D721Med (cell line): Measurements from ENCODE around the gene ELP1.

Experiments
- DNase-seq: peaks from one replicate; pipeline ENCODE4 v3.0.0; 2011; ENCODE audit warnings: low spot score; ENCODE audit not compliant: insufficient read length
- FAIRE-seq: peaks from 2 replicates; lab custom pipeline; 2011; peaks lifted over from hg19 to GRCh38; lab: Jason Lieb, UNC
- CTCF ChIP-seq: IDR thresholded peaks from 2 replicates; pipeline ENCODE4 v1.5.1; 2012; ENCODE audit warnings: mild to moderate bottlenecking, control low read depth; ENCODE audit not compliant: insufficient read depth; ENCODE audit errors: missing control alignments

Gene ELP1

GRCh38 chr9:108865037-108865436 lies 68.9 kb downstream of the ELP1 start:
- DNase-seq, result no peak
- TF ChIP-seq CTCF, result no peak

GRCh38 chr9:108864446-108864845 lies 69.5 kb downstream of the ELP1 start:
- TF ChIP-seq CTCF, result no peak
- FAIRE-seq, result no peak
- no peak for DNase-seq

More at GRCh38 chr9:108865037-108865436, 68.9 kb downstream of the ELP1 start:
- no peak for FAIRE-seq

- no peak for FAIRE-seq
Measured at GRCh38 chr9:108863891-108864290, 70.0 kb downstream of the ELP1 start.

GRCh38 chr9:108861997-108862396 lies 71.9 kb downstream of the ELP1 start, which contains the start of gene ACTL7A:
Gene ACTL7A, plus strand, starts transcription at chr9:108862266. Its CDS starts 57 bp downstream, at chr9:108862323.
- FAIRE-seq (no peak), DNase-seq (no peak)
- TF ChIP-seq CTCF, result no peak

More at GRCh38 chr9:108863891-108864290, 70.0 kb downstream of the ELP1 start:
- DNase-seq, result no peak
- TF ChIP-seq CTCF, result no peak

GRCh38 chr9:108861464-108861863 lies 72.5 kb downstream of the ELP1 start:
- FAIRE-seq (no peak), DNase-seq (no peak)
- no peak for TF ChIP-seq CTCF

- DNase-seq, result no peak
- no peak for TF ChIP-seq CTCF
- no peak for FAIRE-seq
Measured at GRCh38 chr9:108860764-108861163, 73.2 kb downstream of the ELP1 start.

- no peak for TF ChIP-seq CTCF
- FAIRE-seq (no peak), DNase-seq (no peak)
Measured at GRCh38 chr9:108860354-108860753, 73.6 kb downstream of the ELP1 start.
